ENCODE measurements around the gene PNRC2.
"Not testable (repeated sequence)": the region's sequence is repeated elsewhere in the genome, so short reads cannot be mapped to it uniquely, and the experiment has no call there.

PNRC2 gene

GRCh38 chr1:23987038-23987437 lies 27.4 kb downstream of the PNRC2 start:
- not testable (repeated sequence) for DNase-seq (ENCODE audit: low read depth in 2 of 3, low spot score in 2 of 3)

DNA sequence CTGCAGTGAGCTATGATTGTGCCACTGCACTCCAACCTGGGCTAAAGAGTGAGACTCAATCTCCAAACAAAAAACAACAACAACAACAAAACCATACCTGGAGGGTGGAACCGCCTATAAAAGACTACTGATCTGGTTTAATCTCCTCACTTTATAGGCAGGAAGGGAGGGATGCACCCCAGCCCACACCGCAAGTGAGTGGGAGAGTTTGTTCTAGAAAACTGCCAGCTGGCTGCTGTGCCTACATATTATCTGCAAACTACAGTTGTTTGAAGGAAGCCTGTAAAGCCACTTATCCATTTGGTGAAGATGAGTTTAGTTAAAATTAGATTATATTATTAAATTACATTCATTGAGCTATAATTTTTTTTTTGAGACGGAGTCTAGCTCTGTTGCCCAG lies 29.6 kb downstream of the PNRC2 start:
- DNase-seq (ENCODE audit: low read depth in 2 of 3, low spot score in 2 of 3) = no peak

- not testable (repeated sequence) for DNase-seq (ENCODE audit: low read depth in 2 of 3, low spot score in 2 of 3)
Observed at GRCh38 chr1:23992011-23992410, 32.4 kb downstream of the PNRC2 start.

GRCh38 chr1:23995431-23995837 lies 35.8 kb downstream of the PNRC2 start:
- no peak for DNase-seq (ENCODE audit: low read depth in 2 of 3, low spot score in 2 of 3)

DNA sequence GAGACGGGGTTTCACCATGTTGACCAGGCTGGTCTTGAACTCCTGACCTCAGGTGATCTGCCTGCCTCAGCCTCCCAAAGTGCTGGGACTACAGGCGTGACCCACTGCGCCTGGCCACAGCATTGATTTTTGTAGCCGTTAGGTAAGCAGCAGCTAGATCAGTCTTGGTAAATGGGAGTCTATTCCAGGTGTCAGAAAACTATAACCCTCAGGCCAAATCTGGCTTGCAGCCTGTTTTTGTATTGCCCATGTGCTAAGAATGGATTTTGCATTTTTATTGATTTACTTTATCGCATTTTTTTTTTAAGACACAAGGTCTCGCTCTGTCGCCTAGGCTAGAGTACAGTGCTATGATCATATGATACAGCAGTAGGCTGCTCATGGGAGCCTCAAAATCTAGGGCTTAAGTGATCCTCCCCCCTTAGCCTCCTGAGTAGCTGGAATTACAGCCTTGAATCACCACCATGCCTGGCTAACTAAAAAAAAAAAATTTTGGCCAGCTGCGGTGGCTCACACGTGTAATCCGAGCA lies 37.1 kb downstream of the PNRC2 start:
- DNase-seq (ENCODE audit: low read depth in 2 of 3, low spot score in 2 of 3) = no peak

- no peak for DNase-seq (ENCODE audit: low read depth in 2 of 3, low spot score in 2 of 3)
Observed at GRCh38 chr1:23997812-23998211, 38.2 kb downstream of the PNRC2 start.

- DNase-seq (ENCODE audit: low read depth in 2 of 3, low spot score in 2 of 3) = no peak
Observed at GRCh38 chr1:23999156-23999671, 39.6 kb downstream of the PNRC2 start.

GRCh38 chr1:24002695-24003094 lies 43.1 kb downstream of the PNRC2 start:
- DNase-seq (ENCODE audit: low read depth in 2 of 3, low spot score in 2 of 3) = no peak

DNA sequence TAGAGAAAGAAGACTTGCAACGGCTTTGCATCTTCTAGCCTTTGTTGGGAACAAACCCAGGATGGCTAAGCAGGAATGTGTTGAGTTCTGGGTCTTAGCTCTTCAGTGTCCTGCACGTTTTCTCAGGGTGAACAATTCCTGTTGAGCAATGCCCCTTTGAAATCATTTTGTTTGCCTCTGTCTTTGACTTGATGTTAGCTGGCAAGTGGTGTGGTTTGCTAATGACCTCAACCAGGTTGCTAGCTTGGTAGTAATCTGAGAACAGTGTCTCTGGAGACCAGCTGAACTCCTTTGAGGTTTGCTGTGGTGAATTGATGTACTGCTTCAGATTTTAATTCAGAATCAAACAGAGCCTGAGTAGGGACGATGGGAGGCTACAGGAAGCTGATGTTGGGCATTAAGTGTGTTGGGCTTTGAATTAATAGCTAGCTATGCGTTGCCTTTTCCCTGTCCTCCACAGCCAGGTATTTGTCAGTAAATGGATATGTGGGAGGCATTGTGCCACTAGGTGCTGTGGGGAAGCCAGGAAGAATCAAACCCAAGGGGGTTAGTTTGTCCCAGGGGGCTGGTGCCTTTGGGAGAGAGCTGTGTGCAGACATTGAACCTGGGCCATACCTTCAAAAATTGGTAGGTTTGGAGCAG lies 43.8 kb downstream of the PNRC2 start:
- DNase-seq (ENCODE audit: low read depth in 2 of 3, low spot score in 2 of 3) = no peak

DNA sequence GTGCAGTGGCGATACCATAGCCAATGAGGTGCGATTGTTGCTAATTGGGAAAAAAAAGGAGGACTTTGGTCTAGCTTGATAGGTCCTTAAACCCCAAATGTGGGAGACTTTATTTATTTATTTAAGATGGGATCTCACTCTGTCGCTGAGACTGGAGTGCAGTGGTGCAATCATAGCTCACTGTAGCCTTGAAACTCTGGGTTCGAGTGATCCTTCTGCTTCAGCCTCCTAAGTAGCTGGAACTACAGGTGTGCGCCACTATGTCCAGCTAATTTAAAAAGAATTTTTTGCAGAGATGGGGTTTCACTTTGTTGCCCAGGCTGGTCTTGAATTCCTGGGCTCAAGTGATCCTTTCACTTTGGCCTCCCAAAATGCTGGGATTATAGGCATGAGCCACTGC lies 44.5 kb downstream of the PNRC2 start:
- DNase-seq (ENCODE audit: low read depth in 2 of 3, low spot score in 2 of 3) = no peak

DNA sequence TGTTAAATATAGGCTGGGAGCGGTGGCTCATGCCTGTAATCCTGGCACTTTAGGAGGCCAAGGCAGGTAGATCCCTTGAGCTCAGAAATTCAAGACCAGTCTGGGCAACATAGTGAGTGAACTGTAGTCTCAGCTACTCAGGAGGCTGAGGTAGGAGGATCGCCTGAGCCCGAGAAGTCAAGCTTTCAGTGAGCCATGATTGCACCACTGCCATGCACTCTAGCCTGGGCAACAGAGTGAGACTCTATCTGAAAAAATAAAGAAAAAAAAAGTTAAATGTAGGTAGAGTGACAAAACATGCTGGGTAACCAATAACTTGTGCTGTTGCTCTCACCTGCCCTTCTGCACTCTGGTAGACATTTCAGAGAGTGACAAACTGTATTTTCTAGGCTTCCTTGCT lies 45.5 kb downstream of the PNRC2 start:
- DNase-seq (ENCODE audit: low read depth in 2 of 3, low spot score in 2 of 3) = no peak

- no peak for DNase-seq (ENCODE audit: low read depth in 2 of 3, low spot score in 2 of 3)
Observed at GRCh38 chr1:24007079-24007478, 47.5 kb downstream of the PNRC2 start.

GRCh38 chr1:24008574-24009184 lies 49.1 kb downstream of the PNRC2 start:
- DNase-seq (ENCODE audit: low read depth in 2 of 3, low spot score in 2 of 3) = not testable (repeated sequence)

DNA sequence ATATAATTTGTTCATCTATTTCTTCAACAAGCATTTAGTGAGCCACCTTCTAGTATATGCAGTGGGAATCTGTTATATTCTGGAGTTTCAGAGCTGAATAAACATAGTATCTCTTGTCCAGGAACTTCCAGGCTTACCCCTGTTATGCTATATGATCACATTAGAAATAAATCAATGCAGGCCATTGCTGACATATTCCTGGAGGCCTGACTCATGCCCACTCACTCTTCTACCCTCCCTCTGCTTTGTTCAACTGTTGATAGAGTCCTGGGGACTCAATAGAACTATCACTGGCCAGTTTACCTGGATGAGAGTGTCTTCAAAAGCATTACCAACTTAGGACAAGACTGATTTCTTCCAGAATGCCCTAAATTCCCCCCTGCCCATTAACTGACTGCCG lies 49.8 kb downstream of the PNRC2 start:
- DNase-seq (ENCODE audit: low read depth in 2 of 3, low spot score in 2 of 3) = no peak

DNA sequence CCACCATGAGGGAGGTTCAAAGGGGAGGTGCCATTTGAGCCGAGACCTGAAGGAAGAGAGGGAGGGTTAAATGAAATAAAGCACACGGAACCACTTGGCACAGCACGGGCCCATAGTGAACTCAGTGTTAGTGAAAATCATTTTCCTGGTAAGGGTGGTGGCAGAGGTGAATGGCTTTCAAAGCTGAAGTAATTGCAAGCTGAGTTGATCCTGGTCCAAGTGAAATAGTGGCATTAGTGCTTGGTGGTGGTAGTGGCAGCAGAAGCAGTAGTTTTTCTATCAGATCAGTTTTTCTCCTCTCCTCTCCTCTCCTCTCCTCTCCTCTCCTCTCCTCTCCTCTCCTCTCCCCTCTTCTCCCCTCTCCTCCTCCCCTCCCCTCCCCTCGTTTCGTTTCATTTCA lies 51.0 kb downstream of the PNRC2 start:
- no peak for DNase-seq (ENCODE audit: low read depth in 2 of 3, low spot score in 2 of 3)

DNA sequence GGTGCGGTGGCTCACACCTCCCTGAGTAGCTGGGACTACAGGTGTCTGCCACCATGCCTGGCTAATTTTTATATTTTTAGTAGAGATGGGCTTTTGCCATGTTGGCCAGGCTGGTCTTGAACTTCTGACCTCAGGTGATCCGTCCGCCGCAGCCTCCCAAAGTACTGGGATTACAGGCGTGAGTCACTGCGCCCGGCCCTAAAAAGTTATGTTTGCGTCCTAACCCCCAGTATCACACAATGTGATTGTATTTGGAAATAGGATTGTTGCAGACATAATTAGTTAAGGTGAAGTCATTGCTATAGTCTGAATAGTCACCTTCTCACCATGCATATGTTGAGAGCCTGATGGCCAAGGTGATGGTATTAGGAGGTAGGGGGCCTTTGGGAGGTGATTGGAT lies 53.2 kb downstream of the PNRC2 start:
- DNase-seq (ENCODE audit: low read depth in 2 of 3, low spot score in 2 of 3) = not testable (repeated sequence)

All from activated CD8-positive, alpha-beta memory T cell treated with anti-CD3 and anti-CD28 coated beads for 48 hours (primary cell).